Stimulated activated CD4-positive, alpha-beta T cell treated with anti-CD3 and anti-CD28 coated beads, Interleukin-2, amount 100 ng/mL, for 4 hours (primary cell): Measurements from ENCODE around the gene PCDHGB4.
"Not testable (repeated sequence)": the region's sequence is repeated elsewhere in the genome, so short reads cannot be mapped to it uniquely, and the experiment has no call there.

Experiments used
- DNase-seq: peaks from one replicate; pipeline ENCODE4 v3.0.0-alpha.2; 2020; ENCODE audit warnings: low read depth

Gene PCDHGB4

GRCh38 chr5:141387557-141388311 is at the start of gene PCDHGB4:
Gene PCDHGB4, plus strand, starts transcription at chr5:141387698. Its CDS starts 187 bp downstream, at chr5:141387885.
- not testable (repeated sequence) for DNase-seq

DNA sequence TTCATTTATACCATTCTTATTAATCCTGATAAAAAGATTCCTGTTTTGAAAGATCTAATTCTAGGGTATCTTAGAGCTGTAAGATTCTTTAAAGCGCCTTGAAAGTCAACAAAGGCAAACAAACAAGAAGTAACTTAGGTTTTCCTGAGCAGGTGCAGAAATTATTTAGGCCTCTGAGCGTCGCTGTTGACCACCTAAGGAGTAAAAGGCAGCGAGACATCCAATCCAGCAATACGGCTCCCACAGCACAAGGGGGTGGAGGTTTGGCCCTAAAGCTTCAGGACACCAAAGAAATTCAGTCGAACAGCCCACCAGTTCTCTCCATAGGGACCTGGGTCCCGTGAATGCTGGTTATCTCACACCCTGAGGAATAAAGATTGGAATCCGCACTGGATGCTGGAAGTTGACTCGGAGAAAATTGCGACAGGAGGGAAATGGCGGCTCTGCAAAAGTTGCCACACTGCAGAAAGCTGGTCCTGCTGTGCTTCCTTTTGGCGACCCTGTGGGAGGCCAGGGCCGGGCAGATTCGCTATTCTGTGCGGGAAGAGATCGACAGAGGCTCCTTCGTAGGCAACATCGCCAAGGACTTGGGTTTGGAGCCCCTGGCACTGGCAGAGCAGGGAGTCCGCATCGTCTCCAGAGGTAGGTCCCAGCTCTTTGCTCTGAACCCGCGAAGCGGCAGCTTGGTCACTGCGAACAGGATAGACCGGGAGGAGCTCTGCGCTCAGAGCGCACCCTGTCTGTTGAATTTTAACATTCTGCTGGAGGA is 48.8 kb upstream of the PCDHGB4 start, which contains the start of gene PCDHGA2:
PCDHGA2 (plus strand) TSS at position 223 of the 769 bp plus-strand sequence.
- DNase-seq: no peak

- DNase-seq: not testable (repeated sequence)
These were observed 46.6 kb upstream of the PCDHGB4 start for GRCh38 chr5:141340781-141341354.

GRCh38 chr5:141342773-141343172 is 44.7 kb upstream of the PCDHGB4 start:
- no peak for DNase-seq

DNA sequence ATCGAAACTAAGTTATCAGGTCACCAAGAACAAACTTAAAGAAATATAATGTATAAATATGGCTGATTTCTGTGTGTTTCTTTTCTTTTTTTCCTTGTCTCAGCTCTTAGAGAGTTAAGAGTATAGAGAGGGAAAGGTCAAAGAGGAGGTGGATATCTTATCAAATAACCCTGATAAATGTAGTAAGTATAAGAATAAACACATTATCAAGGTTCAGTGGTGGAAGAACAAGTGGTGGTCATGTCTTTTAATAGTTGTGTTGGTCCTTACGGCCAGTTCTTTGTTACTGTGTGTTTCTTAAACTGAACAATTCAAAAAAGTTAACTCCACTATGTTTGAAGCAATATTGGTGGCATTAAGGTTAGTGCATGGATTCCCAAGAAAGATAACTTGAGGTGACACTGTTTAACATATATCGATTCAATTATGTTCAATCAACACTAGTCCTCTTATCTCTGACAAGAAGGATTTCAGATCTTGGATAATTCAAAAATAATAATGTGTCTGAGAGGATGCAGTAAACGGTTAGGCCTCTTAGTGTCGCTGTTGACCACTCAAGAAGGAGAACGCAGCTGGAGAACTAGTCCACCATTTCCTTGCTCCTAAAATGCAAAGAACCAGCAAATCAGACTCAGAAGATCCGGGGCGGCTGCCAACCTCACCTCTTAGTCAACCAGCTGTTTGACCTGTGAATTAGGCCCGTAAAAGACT is 44.1 kb upstream of the PCDHGB4 start, which contains the start of gene PCDHGA3:
PCDHGA3 (plus strand) TSS at position 588 of the 711 bp plus-strand sequence. CDS start 205 bp downstream, outside the sequence.
- no peak for DNase-seq

DNA sequence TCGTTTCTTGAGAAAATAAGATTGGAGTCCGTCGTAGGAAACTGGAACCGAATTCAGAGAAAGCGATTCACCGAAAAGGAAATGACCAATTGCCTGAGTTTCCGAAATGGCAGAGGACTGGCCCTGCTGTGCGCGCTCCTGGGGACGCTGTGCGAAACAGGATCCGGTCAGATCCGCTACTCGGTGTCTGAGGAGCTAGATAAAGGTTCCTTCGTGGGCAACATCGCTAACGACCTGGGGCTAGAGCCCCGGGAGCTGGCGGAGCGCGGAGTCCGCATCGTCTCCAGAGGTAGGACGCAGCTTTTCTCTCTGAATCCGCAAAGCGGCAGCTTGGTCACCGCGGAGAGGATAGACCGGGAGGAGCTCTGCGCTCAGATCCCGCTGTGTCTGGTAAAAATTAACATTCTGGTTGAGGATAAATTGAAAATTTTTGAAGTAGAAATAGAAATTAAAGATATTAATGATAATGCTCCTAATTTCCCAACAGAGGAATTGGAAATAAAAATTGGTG is 43.5 kb upstream of the PCDHGB4 start:
- DNase-seq: no peak

DNA sequence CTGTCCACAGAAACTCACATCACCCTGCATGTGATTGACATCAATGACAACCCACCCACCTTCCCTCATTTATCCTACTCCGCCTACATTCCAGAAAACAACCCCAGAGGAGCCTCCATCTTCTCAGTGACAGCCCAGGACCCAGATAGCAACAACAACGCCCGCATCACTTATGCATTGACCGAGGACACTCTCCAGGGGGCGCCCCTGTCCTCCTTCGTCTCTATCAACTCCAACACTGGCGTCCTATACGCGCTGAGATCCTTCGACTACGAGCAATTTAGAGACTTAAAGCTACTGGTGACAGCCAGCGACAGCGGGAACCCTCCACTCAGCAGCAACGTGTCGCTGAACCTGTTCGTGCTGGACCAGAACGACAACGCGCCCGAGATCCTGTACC is 42.2 kb upstream of the PCDHGB4 start:
- no peak for DNase-seq

- not testable (repeated sequence) for DNase-seq
These were observed 41.5 kb upstream of the PCDHGB4 start for GRCh38 chr5:141346017-141346416.

DNA sequence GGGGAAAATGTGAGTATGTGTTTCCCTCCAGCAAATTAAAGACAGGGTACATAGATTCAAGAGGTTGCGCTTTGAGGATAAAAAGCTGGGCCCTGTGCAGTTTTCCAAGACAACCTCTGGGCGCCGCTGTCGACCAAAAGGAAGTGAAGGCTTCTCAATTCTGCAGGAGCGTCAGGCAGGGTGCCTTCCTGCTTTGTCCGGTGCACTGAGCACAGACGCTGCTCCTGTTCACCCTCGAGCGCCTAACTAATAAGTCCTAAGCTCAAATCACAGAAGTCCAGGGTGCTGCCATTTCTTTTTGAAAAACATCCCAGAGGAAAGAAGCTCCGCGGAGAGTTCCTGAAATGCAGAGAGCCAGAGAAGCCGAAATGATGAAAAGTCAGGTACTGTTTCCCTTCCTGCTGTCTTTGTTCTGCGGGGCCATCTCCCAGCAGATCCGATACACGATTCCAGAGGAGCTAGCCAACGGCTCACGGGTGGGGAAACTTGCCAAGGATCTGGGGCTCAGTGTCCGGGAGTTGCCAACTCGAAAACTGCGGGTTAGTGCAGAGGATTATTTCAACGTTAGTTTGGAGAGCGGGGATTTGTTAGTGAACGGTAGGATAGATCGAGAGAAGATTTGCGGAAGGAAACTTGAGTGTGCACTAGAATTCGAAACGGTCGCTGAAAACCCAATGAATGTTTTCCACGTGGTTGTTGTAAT is 37.4 kb upstream of the PCDHGB4 start, which contains the start of gene PCDHGB1:
PCDHGB1 (plus strand) TSS at position 183 of the 703 bp plus-strand sequence; CDS start at position 345, 162 bp downstream.
- DNase-seq: no peak

DNA sequence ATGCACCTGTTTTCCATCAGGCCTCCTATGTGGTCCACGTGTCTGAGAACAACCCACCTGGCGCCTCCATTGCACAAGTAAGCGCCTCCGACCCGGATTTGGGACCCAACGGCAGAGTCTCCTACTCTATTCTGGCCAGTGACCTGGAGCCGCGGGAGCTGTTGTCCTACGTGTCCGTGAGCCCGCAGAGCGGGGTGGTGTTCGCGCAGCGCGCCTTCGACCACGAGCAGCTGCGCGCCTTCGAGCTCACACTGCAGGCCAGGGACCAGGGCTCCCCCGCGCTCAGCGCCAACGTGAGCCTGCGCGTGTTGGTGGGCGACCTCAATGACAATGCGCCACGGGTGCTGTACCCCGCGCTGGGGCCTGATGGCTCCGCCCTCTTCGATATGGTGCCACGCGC is 35.9 kb upstream of the PCDHGB4 start:
- DNase-seq: no peak

DNA sequence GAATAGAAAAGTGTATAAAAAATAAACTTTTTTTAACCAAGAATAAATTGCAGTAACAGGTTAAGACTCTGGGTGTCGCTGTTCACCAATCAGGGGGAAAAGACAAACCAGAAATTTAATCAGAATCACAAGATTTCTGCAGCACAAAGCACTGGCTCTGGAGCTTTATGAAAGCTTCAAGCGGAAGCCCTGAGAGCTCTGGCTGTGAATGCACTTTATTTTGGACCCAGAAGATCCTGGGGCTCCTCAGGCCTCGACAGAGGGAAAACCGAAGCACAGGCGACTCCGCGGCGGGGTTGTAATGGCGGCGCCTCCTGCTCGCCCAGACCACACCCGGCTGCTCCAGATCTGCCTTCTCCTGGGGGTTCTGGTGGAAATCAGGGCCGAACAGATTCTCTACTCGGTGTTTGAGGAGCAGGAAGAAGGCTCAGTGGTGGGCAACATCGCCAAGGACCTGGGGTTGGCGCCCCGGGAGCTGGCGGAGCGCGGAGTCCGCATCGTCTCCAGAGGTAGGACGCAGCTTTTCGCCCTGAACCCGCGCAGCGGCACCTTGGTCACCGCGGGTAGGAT is 32.5 kb upstream of the PCDHGB4 start, which contains the start of gene PCDHGA4:
PCDHGA4 (plus strand) TSS at position 122 of the 570 bp plus-strand sequence; CDS start at position 209, 87 bp downstream.
- no peak for DNase-seq

DNA sequence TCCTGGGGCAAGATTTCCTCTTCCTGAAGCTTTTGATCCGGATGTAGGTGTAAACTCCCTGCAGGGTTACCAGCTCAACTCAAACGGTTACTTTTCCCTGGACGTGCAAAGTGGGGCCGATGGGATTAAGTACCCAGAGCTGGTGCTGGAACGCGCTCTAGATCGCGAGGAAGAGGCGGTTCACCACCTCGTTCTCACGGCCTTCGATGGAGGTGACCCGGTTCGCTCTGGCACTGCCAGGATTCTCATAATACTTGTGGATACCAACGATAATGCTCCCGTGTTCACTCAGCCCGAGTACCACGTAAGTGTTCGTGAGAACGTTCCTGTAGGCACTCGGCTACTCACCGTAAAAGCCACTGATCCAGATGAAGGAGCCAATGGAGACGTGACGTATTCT is 31.9 kb upstream of the PCDHGB4 start:
- no peak for DNase-seq

GRCh38 chr5:141356133-141356532 is 31.4 kb upstream of the PCDHGB4 start:
- DNase-seq: no peak

DNA sequence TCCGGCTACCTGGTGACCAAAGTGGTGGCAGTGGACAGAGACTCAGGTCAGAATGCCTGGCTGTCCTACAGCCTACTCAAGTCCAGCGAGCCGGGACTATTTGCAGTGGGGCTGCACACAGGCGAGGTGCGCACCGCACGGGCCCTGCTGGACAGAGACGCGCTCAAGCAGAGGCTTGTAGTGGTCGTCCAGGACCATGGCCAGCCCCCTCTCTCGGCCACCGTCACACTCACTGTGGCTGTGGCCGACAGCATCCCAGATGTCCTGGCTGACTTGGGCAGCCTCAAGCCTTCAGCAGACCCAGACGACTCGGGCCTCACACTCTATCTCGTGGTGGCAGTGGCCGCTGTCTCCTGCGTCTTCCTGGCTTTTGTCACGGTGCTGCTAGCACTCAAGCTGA is 30.5 kb upstream of the PCDHGB4 start:
- DNase-seq: no peak

GRCh38 chr5:141359790-141360426 is 27.6 kb upstream of the PCDHGB4 start, which contains the start of gene PCDHGB2:
Gene PCDHGB2, plus strand, starts transcription at chr5:141359994. Its CDS starts 142 bp downstream, at chr5:141360136.
- DNase-seq: no peak

DNA sequence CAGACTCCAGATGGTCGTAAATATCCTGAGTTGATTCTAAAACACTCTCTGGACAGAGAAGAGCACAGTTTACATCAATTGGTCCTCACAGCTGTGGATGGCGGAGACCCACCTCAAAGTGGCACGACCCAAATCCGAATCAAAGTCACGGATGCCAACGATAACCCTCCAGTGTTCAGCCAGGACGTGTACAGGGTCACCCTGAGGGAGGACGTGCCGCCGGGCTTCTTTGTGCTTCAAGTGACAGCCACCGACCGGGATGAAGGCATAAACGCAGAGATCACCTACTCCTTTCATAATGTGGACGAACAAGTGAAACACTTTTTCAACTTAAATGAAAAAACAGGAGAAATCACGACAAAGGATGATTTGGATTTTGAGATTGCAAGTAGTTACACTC is 26.8 kb upstream of the PCDHGB4 start:
- no peak for DNase-seq

- no peak for DNase-seq
These were observed 24.8 kb upstream of the PCDHGB4 start for GRCh38 chr5:141362719-141363118.

- DNase-seq: no peak
These were observed 23.4 kb upstream of the PCDHGB4 start, which contains the start of gene PCDHGA5 for GRCh38 chr5:141363952-141364660. Gene PCDHGA5, plus strand, starts transcription at chr5:141364162. Its CDS starts 169 bp downstream, at chr5:141364331.
